Stimulated activated CD4-positive, alpha-beta T cell treated with anti-CD3 and anti-CD28 coated beads, Interleukin-12 subunit alpha, Interleukin-12 subunit beta, amount 100 ng/mL, for 24 hours (primary cell): ENCODE measurements around the gene PDCD1.
A peak's percentile ranks its signal among the peaks of the same experiment; 100 is the strongest.
"Not testable (repeated sequence)": the region's sequence is repeated elsewhere in the genome, so short reads cannot be mapped to it uniquely, and the experiment has no call there.

Source experiments
- DNase-seq, 2 experiments: peaks; one replicate each; pipeline ENCODE4 v3.0.0-alpha.2; 2020; ENCODE audit warnings: low read depth in 2 of 2

PDCD1 gene

GRCh38 chr2:241877989-241878970, 19.6 kb upstream of the PDCD1 start:
- peak; percentile 41 to 68 for DNase-seq

GRCh38 chr2:241877197-241877685, 18.5 kb upstream of the PDCD1 start:
- DNase-seq: no peak

GRCh38 chr2:241876528-241877196, 18.0 kb upstream of the PDCD1 start:
- DNase-seq: no peak

- DNase-seq: not testable (repeated sequence)
Observed at GRCh38 chr2:241875754-241876527, 17.2 kb upstream of the PDCD1 start.

- no peak for DNase-seq
Observed at GRCh38 chr2:241874277-241874925, 15.7 kb upstream of the PDCD1 start.

GRCh38 chr2:241873803-241874110, 15.1 kb upstream of the PDCD1 start:
- no peak for DNase-seq

GRCh38 chr2:241873081-241873802, 14.5 kb upstream of the PDCD1 start:
- DNase-seq: no peak

- no peak for DNase-seq
Observed at GRCh38 chr2:241872313-241872642, 13.6 kb upstream of the PDCD1 start.

GRCh38 chr2:241871538-241872312, 13.0 kb upstream of the PDCD1 start:
- no peak for DNase-seq

GRCh38 chr2:241870611-241871537, 12.2 kb upstream of the PDCD1 start:
- no peak for DNase-seq

- DNase-seq: no peak
Observed at GRCh38 chr2:241870081-241870541, 11.4 kb upstream of the PDCD1 start.

- no peak for DNase-seq
Observed at GRCh38 chr2:241869087-241869961, 10.6 kb upstream of the PDCD1 start, which contains the start of gene RTP5. RTP5 (plus strand) TSS chr2:241869729; CDS start chr2:241869757, 28 bp downstream.

- no peak for DNase-seq
Observed at GRCh38 chr2:241868661-241869081, 10.0 kb upstream of the PDCD1 start.

GRCh38 chr2:241867776-241868420, 9.2 kb upstream of the PDCD1 start:
- DNase-seq: no peak

GRCh38 chr2:241866790-241867645, 8.3 kb upstream of the PDCD1 start:
- DNase-seq: no peak
